GM10847 (cell line): ENCODE results near the gene COPE.

Experiments used
- POLR2A ChIP-seq: IDR thresholded peaks from 2 replicates; pipeline ENCODE4 v1.6.1; 2011; ENCODE audit not compliant: insufficient read length; ENCODE audit errors: extremely low read depth

The COPE gene

DNA sequence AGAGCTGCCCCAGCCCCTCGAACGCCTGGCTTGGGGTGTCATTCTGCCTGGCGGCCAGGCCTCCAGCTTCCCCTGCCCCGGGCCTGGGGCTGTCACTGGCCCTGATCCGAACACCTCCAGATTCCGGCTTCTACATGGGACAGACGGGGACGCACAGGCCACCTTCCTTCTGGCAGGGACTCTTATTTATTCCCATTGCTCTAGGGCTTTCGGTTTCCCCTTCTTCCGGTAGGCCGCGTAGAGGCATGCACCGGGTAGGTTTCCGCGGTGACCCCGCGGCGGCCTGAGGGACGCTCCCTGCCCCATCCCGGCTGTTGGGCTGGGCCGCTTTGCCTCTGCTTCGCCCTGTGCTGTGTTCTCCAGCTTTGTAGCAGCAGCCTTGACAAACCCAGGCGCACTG lies 51.4 kb downstream of the COPE start:
- no peak for TF ChIP-seq POLR2A

- no peak for TF ChIP-seq POLR2A
Observed at GRCh38 chr19:18867199-18867598, 52.0 kb downstream of the COPE start.

GRCh38 chr19:18866800-18867123 lies 52.4 kb downstream of the COPE start:
- TF ChIP-seq POLR2A, result no peak

DNA sequence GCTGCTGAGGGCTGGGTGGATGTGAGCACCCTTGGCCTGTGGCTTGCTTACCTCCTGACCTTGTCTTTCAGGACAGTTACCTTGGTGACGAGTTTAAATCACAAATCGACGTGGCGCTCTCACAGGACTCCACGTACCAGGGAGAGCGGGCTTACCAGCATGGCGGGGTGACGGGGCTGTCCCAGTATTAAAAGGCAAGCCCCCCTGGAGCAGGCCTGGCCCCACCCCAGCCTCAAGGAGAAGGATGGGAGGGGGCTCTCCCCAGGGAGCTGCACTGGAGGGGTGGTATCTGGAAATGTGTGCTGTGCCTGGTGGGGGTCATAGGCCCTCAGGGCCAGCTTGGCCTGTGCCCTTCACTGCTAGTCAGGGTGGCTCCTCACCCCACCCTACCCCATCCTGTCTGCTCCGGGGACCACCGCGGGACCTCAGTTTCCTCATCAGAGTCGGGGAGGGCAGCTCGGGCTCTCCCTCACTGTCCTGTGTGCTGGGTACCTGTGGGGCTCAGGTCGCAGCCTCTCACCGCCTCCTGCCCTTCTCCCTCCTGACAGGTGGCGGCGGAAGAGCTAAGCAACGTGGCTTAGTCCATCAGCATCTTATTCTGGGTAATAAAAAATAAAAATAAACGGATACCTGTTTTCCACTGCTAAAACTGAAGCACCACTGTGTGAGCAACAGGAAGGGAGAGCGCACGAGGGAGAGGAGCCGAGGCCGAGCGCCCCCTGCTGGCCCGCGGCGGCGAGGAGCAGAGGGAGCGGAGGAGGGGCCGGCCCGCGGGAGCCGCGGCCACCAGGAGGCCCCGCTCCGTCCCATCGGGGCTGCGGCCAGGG lies 53.0 kb downstream of the COPE start:
- TF ChIP-seq POLR2A, result no peak

GRCh38 chr19:18865106-18865972 lies 53.8 kb downstream of the COPE start:
- TF ChIP-seq POLR2A, result no peak

DNA sequence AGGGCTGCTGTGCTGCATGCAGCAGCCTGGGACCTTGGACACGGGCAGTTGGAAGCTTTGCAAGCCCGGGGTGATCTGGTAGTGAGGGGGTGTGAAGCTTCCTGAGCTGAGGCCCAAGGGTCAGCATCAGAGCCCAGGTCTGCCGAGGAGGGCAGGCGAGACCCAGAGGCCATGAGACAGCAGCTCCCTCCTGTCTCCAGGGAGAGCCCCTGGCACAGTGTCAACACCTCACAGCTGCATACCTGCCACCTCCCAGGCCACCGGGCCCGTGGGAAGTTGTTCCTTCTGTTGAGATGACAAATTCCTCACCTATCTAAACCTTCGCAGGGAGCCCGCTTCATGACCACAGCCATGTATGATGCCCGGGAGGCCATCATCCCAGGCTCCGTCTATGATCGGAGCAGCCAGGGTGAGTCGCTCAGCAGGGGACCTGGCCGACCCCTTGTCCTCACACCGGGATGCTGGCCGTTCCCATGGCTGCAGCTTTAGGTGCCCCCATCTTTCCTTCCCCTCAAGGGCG lies 55.3 kb downstream of the COPE start:
- TF ChIP-seq POLR2A, result no peak

- TF ChIP-seq POLR2A, result no peak
Observed at GRCh38 chr19:18862976-18863842, 56.0 kb downstream of the COPE start.

GRCh38 chr19:18861917-18862316 lies 57.3 kb downstream of the COPE start:
- TF ChIP-seq POLR2A, result no peak

DNA sequence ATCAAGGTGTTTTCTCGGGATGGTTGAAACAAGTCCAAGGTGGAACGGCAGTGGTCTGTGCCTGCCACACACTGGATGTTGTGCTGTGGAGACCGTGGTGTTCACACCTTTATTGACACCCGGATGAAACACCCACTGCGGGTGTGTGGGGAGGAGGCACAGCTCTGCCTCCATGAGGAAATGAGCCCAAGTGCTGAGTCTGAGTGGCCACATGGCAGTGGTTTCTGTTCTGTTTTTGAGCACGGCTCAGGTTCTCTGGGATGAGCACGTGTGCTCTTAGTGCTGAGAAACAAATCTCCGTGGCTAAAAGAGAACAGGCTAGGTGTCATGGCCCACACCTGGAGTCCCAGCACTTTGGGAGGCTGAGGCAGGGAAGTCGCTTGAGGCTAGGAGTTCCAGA lies 58.0 kb downstream of the COPE start:
- no peak for TF ChIP-seq POLR2A

DNA sequence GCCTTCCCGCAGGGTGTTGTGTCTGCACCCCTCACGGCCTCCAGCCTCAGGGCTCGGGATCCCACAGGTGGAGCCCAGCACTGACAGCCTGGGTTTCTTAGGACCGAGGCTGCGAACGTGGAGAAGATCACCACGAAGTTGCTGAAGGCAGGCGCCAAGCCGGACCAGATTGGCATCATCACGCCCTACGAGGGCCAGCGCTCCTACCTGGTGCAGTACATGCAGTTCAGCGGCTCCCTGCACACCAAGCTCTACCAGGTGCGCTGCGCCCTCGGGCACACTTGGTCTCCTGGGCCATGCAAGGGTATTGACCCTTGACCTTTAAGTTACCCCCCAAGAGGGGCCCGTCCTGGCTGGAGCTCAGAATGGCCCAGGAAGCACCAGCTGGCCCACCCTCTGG lies 58.5 kb downstream of the COPE start:
- no peak for TF ChIP-seq POLR2A

- no peak for TF ChIP-seq POLR2A
Observed at GRCh38 chr19:18860302-18860700, 58.9 kb downstream of the COPE start.

- TF ChIP-seq POLR2A, result no peak
Observed at GRCh38 chr19:18859676-18860301, 59.4 kb downstream of the COPE start.

DNA sequence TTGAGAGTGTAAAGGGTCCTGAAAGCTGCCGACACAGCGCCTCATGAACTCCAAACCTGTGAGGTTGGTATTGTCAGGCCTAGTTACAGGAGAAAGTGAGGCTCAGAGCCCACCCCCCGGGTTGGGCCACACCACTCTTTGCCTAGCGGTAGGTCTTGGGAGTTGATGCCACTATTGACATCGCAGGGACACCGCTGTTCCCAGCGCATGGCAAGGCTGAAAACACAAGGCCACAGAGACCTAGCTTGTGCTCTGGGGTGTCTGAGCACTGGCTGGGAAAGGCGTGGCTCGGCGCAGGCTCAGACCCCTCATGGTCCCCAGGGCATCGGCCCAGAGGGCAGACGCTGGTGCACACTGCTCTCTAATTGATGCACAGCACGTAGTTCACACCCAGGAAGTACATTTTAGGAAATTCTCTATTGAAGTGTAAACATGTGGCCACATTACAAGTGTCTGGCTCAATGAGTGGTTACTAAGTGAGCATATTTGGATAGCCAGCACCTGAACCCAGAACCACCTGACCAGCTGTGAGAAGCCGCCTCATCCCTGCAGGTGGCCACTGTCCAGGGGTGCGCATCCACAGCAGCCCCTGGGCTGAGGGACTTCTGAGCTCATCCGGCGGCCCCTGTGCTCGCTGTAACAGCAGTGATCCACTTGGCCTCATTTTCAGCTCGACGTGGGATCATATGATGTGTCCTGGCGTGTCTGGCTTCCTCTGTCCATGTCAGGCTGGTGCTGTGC lies 60.1 kb downstream of the COPE start:
- no peak for TF ChIP-seq POLR2A

DNA sequence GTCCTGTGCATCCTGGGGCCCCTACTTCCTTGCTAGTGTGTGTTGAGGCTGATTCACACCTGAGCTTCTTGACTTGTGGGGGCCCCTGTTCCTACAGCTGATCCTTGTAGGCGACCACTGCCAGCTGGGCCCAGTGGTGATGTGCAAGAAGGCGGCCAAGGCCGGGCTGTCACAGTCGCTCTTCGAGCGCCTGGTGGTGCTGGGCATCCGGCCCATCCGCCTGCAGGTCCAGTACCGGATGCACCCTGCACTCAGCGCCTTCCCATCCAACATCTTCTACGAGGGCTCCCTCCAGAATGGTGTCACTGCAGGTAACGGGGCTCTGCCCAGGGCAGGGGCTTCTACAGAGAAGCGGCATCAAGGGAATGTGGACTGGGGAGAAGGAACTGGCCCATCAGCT lies 62.0 kb downstream of the COPE start:
- TF ChIP-seq POLR2A, result no peak
